HUDEP-2 (cell line): Measurements from ENCODE around the gene RGS8.

Source experiments
- DNase-seq, 76 experiments: peaks; one replicate each; lab custom pipeline; 2025; ENCODE audit not compliant: unreplicated experiment in 76 of 76; lab: John Stamatoyannopoulos, UW

RGS8 gene

GRCh38 chr1:182684116-182684828 lies at the start of gene RGS8:
RGS8 (minus strand) TSS chr1:182684587; CDS start chr1:182669649, 14,938 bp downstream.
- no peak for DNase-seq

DNA sequence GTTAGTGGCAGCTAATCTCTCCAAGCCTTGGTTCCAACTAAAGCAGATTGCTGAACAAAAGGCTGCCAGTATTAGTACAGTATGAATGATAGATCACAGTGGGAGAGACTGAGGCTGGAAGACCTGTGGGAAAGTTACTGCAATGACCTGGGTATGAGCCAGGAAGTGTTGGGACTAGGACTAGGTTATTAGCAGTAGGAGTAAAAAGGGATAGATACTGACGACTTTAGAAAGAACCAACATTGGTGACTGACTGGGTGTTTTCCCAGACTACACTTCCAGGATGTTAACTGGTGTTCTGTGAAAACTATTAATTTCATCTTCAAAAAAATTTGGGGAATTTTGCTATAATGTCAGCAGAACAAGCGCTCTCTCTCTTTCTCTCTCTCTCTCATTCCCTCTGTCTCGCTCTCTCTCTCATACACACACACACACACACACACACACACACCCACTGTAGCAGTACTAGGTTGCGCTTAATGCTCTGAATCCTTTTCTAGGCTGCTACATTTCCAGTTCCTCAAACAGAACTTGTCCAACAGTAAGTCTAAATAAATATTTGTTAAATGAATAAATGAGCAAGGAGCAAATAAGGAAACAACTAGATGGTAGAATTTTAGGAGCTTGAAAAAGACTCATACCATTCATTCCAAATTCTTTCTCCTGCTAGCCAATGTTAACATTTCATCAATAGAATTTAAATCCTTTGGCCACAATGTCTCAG lies 47.6 kb upstream of the RGS8 start:
- no peak for DNase-seq

GRCh38 chr1:182726912-182727311 lies 42.5 kb upstream of the RGS8 start:
- no peak for DNase-seq

- DNase-seq, result no peak
Measured at GRCh38 chr1:182725259-182726255, 41.2 kb upstream of the RGS8 start.

- no peak for DNase-seq
Measured at GRCh38 chr1:182724215-182724614, 39.8 kb upstream of the RGS8 start.

DNA sequence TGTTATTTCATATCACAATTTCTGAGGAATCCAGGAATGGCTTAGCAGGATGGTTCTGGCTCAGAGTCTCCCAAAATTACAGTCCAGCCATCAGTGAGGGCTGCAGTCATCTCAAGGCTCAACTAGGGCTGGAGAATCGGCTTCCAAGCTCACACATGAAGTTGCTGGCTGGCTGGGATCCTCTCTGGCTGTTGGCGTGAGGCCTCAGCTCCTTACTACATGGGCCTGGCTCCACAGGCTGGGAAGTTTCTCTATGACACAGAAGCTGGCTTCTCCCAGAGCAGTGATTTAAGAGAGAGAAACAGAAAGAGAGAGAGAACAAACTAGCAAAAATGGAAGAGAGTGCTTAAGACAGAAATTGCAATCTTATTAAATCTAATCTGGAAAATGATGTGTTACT lies 38.8 kb upstream of the RGS8 start:
- DNase-seq, result no peak

GRCh38 chr1:182721525-182721924 lies 37.1 kb upstream of the RGS8 start:
- no peak for DNase-seq

DNA sequence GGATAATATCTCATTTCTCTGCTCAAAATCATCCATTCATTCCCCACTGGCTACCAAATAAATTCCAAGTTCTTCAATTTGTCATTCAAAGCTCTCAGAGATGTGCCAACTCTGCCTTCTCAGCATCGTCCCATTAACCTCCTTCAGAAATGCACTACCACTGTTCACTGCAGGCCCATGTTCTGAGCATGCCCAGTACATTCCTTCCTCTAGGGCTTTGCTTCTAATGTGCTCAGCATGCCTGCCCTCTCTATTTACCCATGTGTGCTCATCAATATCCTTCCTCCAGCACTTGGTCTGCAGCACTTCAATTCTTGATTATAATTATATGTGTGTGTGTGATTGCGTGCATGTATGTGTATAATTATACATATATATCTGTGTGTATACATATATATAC lies 36.1 kb upstream of the RGS8 start:
- DNase-seq, result no peak

DNA sequence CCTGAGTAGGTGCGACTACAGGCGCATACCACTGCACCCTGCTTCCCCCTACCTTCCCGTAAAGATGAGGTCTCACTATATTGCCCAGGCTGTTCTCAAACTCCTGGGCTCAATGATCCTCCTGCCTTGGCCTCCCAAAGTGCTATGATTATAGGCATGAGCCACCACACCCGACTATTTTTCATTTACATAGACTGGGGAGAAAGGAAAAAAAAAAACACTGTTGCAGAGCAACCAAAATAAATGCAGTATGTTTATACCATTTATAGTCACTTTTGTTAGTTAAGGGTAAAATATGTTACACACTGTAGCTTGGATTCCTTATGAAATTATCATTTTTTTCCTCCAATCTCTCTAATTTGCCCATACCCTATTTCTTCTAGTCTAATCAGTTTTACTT lies 35.2 kb upstream of the RGS8 start:
- no peak for DNase-seq

- DNase-seq, result no peak
Measured at GRCh38 chr1:182718311-182718710, 33.9 kb upstream of the RGS8 start.

DNA sequence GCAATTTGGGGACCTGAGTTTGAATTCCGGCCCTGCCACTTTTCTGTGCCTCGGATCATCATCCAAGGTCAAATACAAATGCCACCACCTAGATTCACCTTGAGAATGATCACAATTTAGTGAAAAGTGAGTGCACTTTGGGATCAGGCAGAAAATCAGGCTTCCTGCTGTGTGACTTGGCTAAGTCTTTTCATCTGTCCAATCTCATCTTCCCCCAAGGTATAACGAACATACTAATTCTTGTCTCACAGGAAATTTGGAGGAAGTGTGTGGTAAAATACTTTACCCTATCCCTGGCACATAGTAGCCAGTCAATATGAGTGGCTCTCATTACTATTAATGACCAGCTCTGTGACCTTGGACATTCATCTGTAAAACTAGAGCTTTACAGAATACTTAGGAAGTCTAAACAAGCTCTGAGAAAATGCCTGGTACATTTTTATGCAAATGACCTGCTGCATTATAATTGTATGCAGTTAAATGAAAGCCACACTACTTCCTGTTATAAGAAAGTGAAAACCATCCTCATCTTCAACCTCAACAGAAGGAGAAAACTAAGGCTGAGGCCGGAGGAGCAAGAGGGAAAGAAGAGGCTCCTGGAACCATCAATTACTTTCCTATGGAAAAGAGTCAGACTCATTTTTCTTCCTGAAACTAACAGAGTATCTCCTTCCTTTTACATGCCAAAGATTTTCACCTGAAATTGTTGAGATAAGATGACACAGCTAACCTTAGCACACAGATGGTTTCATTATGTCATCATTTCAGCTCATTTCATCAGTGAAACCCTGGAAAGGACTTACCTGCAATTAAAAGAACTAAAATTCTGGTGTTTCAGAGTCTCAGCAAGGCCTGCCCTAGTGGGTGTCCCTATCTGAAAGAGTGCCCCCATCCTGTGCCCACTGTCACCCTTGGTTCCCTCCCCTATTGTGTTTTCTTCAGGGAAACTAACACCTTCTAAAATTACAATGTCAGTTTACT lies 32.6 kb upstream of the RGS8 start:
- no peak for DNase-seq

DNA sequence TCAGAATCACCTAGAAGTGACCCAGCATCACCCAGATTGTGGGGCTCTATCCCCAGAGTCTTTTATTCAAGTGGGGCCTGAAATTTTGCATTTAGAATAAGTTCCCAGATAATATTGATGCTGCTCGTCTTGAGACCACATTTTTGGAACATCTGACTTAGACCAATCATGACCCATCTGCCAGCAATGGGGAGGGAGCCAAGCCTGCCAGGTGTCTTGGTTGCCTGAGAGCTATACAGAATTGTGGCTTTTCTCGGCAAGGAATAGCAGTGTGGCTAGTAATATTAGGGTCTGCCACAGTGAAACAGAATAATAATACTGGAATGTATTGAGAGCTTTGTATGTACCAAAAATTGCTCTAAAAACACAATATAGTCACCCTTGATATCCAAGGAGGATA lies 31.1 kb upstream of the RGS8 start:
- no peak for DNase-seq

GRCh38 chr1:182714546-182714945 lies 30.2 kb upstream of the RGS8 start:
- DNase-seq, result no peak

GRCh38 chr1:182713939-182714338 lies 29.6 kb upstream of the RGS8 start:
- no peak for DNase-seq

DNA sequence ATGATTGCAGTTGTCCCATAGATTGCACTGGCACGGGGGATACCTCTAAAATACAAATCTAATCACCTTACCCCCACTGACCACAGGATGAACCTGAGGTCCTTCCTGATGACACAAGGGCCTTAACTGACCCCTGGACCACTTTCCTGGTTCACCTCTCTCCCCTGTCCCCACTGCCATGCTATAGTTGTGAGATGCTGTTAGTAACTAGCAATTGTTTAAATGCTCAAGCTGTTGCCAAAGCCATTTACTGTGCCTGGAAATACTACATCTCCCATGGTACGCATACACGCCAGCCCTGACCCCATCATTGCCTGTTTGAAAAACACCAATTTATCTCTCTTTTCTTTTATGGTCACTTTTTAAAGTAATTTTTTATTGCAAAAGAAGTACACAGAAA lies 29.1 kb upstream of the RGS8 start:
- no peak for DNase-seq

DNA sequence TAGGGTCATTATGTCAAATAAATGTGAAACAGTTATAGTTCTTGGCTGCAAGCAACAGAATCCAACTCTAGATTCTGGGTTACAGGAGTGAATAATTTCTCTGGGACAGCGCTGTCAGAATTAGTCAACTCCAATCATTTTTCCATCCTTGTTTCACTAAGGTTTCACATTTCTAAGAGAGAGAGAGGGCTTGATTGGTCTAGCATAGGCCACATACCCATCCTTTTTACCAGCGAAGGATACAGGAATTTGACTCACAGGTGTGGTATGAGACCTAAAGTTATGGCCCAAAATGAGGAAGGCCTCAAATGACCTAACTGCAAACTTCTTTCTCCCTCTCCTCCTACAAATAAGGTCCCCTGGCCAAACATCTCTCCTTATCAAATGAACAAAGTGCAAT lies 25.5 kb upstream of the RGS8 start:
- DNase-seq, result no peak

- DNase-seq, result no peak
Measured at GRCh38 chr1:182709225-182709764, 24.9 kb upstream of the RGS8 start.

DNA sequence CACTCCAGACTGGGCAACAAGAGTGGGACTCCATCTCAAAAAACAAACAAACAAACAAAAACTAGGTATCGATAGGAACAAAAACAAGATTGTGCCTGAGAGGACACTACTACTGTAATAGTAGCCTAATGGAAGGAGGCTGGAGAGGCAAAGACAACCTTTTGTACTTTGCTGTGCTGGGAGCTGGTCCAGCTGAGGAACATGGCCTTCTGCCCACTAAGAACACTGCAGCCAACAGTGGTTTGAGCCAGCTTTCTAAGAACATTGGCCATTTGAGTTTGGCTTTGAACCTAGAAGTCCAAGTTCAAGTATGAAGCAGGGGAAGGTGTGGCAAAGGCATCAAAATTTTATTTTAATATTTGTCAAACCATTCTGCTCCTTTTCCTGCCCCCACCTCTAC lies 22.7 kb upstream of the RGS8 start:
- no peak for DNase-seq

DNA sequence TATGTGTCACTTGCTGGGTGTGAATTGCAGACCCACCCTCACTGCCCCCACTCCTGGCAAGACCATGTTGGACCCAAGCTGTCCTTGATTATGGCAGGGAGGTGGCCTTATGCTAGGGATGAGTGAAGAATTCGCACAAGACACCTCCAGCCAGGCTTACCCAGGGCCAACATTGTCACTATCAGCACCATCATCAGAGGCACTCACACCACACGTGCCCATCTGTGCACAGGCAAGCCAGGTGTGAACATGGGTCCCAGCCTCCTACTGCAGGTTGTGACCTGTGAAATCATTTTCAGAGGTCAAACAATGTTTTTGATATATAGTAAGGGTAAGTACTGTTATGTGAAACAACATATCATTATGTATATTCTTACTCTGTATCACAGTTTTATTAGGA lies 20.3 kb upstream of the RGS8 start:
- no peak for DNase-seq

GRCh38 chr1:182703539-182703938 lies 19.2 kb upstream of the RGS8 start:
- DNase-seq, result no peak
